Endothelial cell of umbilical vein (primary cell): ENCODE results near the gene FRMD7. TPM values are rescaled to one million over a fixed set of nuclear protein-coding genes. Genes with fewer than 3 reads are reported as not detected.

Source experiments
- BruUV-seq: library from RNA; stranded (reverse); fragments of 400-500 nt; replicated peaks from 2 replicates; lab custom pipeline; 2021; lab: Mats Ljungman, UMichigan
- CTCF ChIA-PET: fragments of 300-600, 350-600 bp; sonication (Branson Sonifier 250); formaldehyde crosslinking; loops from one replicate; lab custom pipeline; 2021; ENCODE audit warnings: antibody characterized with exemption, inconsistent platforms; lab: Charles Lee
- POLR2A ChIA-PET: fragments of 300-600, 350-600 bp; sonication (Branson Sonifier 250); formaldehyde crosslinking; loops from one replicate; lab custom pipeline; 2021; ENCODE audit warnings: antibody characterized with exemption, inconsistent platforms; lab: Charles Lee
- DNase-seq: peaks from one replicate; pipeline ENCODE4 v3.0.0-alpha.2; 2011; ENCODE audit warnings: low read depth, low spot score
- FAIRE-seq: peaks from 2 replicates; lab custom pipeline; 2011; peaks lifted over from hg19 to GRCh38; lab: Jason Lieb, UNC
- H2AFZ ChIP-seq: 2 replicates; pipeline ENCODE4 v1.6.0; 2012; ENCODE audit warnings: low read depth, low read length, control low read depth, inconsistent platforms
- H3K27ac ChIP-seq: 2 replicates; pipeline ENCODE4 v1.5.1; 2011; ENCODE audit warnings: low read depth, mild to moderate bottlenecking, control low read depth, low read length, moderate library complexity; ENCODE audit not compliant: insufficient read depth
- H3K27me3 ChIP-seq, 2 experiments: 2 replicates each; pipeline versions ENCODE4 v1.6.0 to v1.6.1; 2011; ENCODE audit warnings: low read length in 2 of 2, mixed read lengths in 1 of 2; ENCODE audit not compliant: control insufficient read depth in 2 of 2, insufficient read depth in 2 of 2
- H3K36me3 ChIP-seq, 2 experiments: 2 replicates in 1 of 2; 3 replicates in 1 of 2; pipeline ENCODE4 v1.5.1; 2011; ENCODE audit warnings: low read length in 2 of 2, mild to moderate bottlenecking in 1 of 2, moderate library complexity in 1 of 2; ENCODE audit not compliant: control insufficient read depth in 2 of 2, insufficient read depth in 2 of 2; ENCODE audit errors: extremely low read depth in 1 of 2
- H3K4me1 ChIP-seq: 3 replicates; pipeline ENCODE4 v1.5.1; 2011; ENCODE audit warnings: mild to moderate bottlenecking, low read length; ENCODE audit not compliant: control insufficient read depth, insufficient read depth; ENCODE audit errors: extremely low read depth
- H3K4me2 ChIP-seq: 2 replicates; pipeline ENCODE4 v1.6.1; 2011; ENCODE audit warnings: low read length, control low read depth, mixed read lengths; ENCODE audit not compliant: insufficient read depth
- H3K4me3 ChIP-seq, 3 experiments: fragments of 200-600 bp in 1 of 3; sonication (generic), shearing (Covaris generic) in 1 of 3; replicated peaks in 1 of 3; 2 replicates each; pipeline ENCODE4 v1.5.1; 2011 to 2016; ENCODE audit warnings: control low read depth in 3 of 3, low read length in 3 of 3, mild to moderate bottlenecking in 2 of 3, inconsistent platforms in 1 of 3, low read depth in 1 of 3, moderate library complexity in 1 of 3; ENCODE audit not compliant: insufficient read depth in 1 of 3
- H3K79me2 ChIP-seq: 2 replicates; pipeline ENCODE4 v1.6.0; 2012; ENCODE audit warnings: low read length, inconsistent platforms; ENCODE audit not compliant: control insufficient read depth, insufficient read depth
- H3K9ac ChIP-seq: replicated peaks from 2 replicates; pipeline ENCODE3; 2011; ENCODE audit warnings: low read length, control low read depth; ENCODE audit not compliant: insufficient read depth; ENCODE audit errors: extremely low read depth
- H3K9me1 ChIP-seq: replicated peaks from 3 replicates; pipeline ENCODE4 v1.6.0; 2011; ENCODE audit warnings: mild to moderate bottlenecking, low read length; ENCODE audit not compliant: control insufficient read depth, insufficient read depth; ENCODE audit errors: extremely low read depth
- H3K9me3 ChIP-seq: replicated peaks from 2 replicates; pipeline ENCODE4 v1.5.1; 2012; ENCODE audit warnings: low read length, inconsistent platforms; ENCODE audit not compliant: control insufficient read depth, insufficient read depth
- H4K20me1 ChIP-seq: replicated peaks from 2 replicates; pipeline ENCODE3; 2011; ENCODE audit warnings: mild to moderate bottlenecking, low read length; ENCODE audit not compliant: control insufficient read depth, insufficient read depth; ENCODE audit errors: extremely low read depth
- CTCF ChIP-seq, 2 donors: IDR thresholded peaks; 1 replicate in 1 of 2; 2 replicates in 1 of 2; pipeline ENCODE4 v1.5.1; 2011; ENCODE audit warnings: low read length in 2 of 2, mild to moderate bottlenecking in 2 of 2, moderate library complexity in 2 of 2, control low read depth in 1 of 2, inconsistent platforms in 1 of 2, low read depth in 1 of 2; ENCODE audit not compliant: insufficient read depth in 1 of 2; ENCODE audit errors: extremely low read depth in 1 of 2
- EZH2 ChIP-seq: IDR thresholded peaks from 2 replicates; pipeline ENCODE4 v1.6.1; 2012; ENCODE audit warnings: borderline replicate concordance, low read depth, mild to moderate bottlenecking, moderate library complexity, low read length, inconsistent platforms; ENCODE audit not compliant: severe bottlenecking
- FOS ChIP-seq: IDR thresholded peaks from 2 replicates; pipeline ENCODE4 v1.6.1; 2011; ENCODE audit warnings: mild to moderate bottlenecking, low read length, moderate library complexity, borderline replicate concordance; ENCODE audit not compliant: insufficient read depth
- GATA2 ChIP-seq: IDR thresholded peaks from 2 replicates; pipeline ENCODE4 v1.7.0; 2011; ENCODE audit warnings: low read depth, mild to moderate bottlenecking, moderate library complexity, mixed read lengths, low read length; ENCODE audit not compliant: insufficient read length, insufficient read depth
- MAX ChIP-seq: IDR thresholded peaks from 2 replicates; pipeline ENCODE4 v1.6.1; 2011; ENCODE audit not compliant: insufficient read depth, insufficient read length
- MYC ChIP-seq: IDR thresholded peaks from one replicate; pipeline ENCODE4 v1.6.1; 2011; ENCODE audit warnings: mild to moderate bottlenecking, low read depth, low read length
- dilution Hi-C: fragments of 300-500 bp; cut with MboI; formaldehyde crosslinking; loops from one replicate; pipeline ENCODE4 v1.15.0; 2019; ENCODE audit warnings: low sequenced_read_pairs; ENCODE audit not compliant: extremely low pct_ligation_motif_present
- intact Hi-C: fragments of 100-400 bp; cut with micrococcal nuclease; formaldehyde crosslinking; loops from one replicate; pipeline ENCODE4 v1.10.0; 2022
- polyA plus RNA-seq, 4 experiments: library from polyadenylated mRNA; depleted of rRNA in 3 of 4; stranded (reverse) in 3 of 4; unstranded in 1 of 4; fragments of >200 nt; gene quantifications; 2 replicates each; pipeline versions ENCODE4 v1.2.1 to v1.2.3, GENCODE V29; 2011 to 2012; ENCODE audit warnings: missing spikeins in 1 of 4
- total RNA-seq: library from RNA; stranded (reverse); gene quantifications from 2 replicates; pipeline ENCODE4 v1.2.3, GENCODE V29; 2021

FRMD7 gene
- total and polyA plus RNA-seq, 2 donors (not counting 3 experiments of a cell fraction or from before 2014, with no cell fraction given), result not detected

GRCh38 chrX:132031867-132032266 lies 96.0 kb downstream of the FRMD7 start:
- POLR2A ChIA-PET, result no interaction called here
- no peak overlapping the region for H2AFZ ChIP-seq
- no peak for DNase-seq
- no peaks in the 10 kb centered on the region for H3K27me3 ChIP-seq
- no peaks in the 10 kb centered on the region for H3K36me3 ChIP-seq
- no peaks in the 10 kb centered on the region for H3K9me3 ChIP-seq
- no peak overlapping the region for H3K27ac ChIP-seq
- TF ChIP-seq CTCF (IDR thresholded peaks at IDR 0.05; ENCODE audit: extremely low read depth in 1 of 2, insufficient read depth in 1 of 2, low read depth in 1 of 2, low read length in 2 of 2) (no peak), EZH2 (no peak), MYC (no peak), GATA2 (no peak), FOS (no peak), MAX (no peak)
- H3K4me3 ChIP-seq, result no peak overlapping the region
- no peaks in the 10 kb centered on the region for H4K20me1 ChIP-seq
- no peak overlapping the region for H3K9ac ChIP-seq
- no peaks in the 10 kb centered on the region for H3K4me1 ChIP-seq
- H3K9me1 ChIP-seq, result no peaks in the 10 kb centered on the region
- dilution Hi-C loops, result no loop called here
- no peak overlapping the region for H3K4me2 ChIP-seq
- FAIRE-seq, result no peak
- no peaks in the 10 kb centered on the region for H3K79me2 ChIP-seq
- CTCF ChIA-PET, result no interaction called here
- no TSS peak for BruUV-seq
- intact Hi-C loops, result no loop called here
